ENCODE measurements around the gene COL4A2.
A peak's percentile ranks its signal among the peaks of the same experiment; 100 is the strongest.

The COL4A2 gene

GRCh38 chr13:110442930-110443621 is 136.0 kb downstream of the COL4A2 start:
- no peak for TF ChIP-seq EZH2phosphoT487 (IDR thresholded peaks at IDR 0.05; ENCODE audit: borderline replicate concordance)
- H3K36me3 ChIP-seq (ENCODE audit: insufficient read depth, low read length): no peaks in the 10 kb centered on the region
- no peaks in the 10 kb centered on the region for H4K20me1 ChIP-seq (ENCODE audit: insufficient read depth, low read length, poor library complexity, severe bottlenecking)
- no peaks in the 10 kb centered on the region for H3K9me3 ChIP-seq (ENCODE audit: insufficient read depth, low read depth, low read length)
- H3K9me2 ChIP-seq (replicated peaks; ENCODE audit: low read depth, low read length): no peaks in the 10 kb centered on the region
- H2AFZ ChIP-seq (ENCODE audit: low read length): no peak overlapping the region
- no peaks in the 10 kb centered on the region for H3F3A ChIP-seq (ENCODE audit: low read depth)
- no peaks in the 10 kb centered on the region for H3K27me3 ChIP-seq (ENCODE audit: insufficient read depth, low read length, poor library complexity, severe bottlenecking)
- no peak overlapping the region for H3K4me3 ChIP-seq (ENCODE audit: low read length, poor library complexity, severe bottlenecking)
- no peaks in the 10 kb centered on the region for H3K79me2 ChIP-seq (ENCODE audit: insufficient read depth, low read length)
- no peak overlapping the region for H3K4me2 ChIP-seq (ENCODE audit: low read depth, low read length, poor library complexity, severe bottlenecking)
- no peaks in the 10 kb centered on the region for H3K4me1 ChIP-seq (ENCODE audit: insufficient read depth, low read length, poor library complexity, severe bottlenecking)
- no peak overlapping the region for H3K9ac ChIP-seq (ENCODE audit: low read depth, low read length, poor library complexity, severe bottlenecking)

DNA sequence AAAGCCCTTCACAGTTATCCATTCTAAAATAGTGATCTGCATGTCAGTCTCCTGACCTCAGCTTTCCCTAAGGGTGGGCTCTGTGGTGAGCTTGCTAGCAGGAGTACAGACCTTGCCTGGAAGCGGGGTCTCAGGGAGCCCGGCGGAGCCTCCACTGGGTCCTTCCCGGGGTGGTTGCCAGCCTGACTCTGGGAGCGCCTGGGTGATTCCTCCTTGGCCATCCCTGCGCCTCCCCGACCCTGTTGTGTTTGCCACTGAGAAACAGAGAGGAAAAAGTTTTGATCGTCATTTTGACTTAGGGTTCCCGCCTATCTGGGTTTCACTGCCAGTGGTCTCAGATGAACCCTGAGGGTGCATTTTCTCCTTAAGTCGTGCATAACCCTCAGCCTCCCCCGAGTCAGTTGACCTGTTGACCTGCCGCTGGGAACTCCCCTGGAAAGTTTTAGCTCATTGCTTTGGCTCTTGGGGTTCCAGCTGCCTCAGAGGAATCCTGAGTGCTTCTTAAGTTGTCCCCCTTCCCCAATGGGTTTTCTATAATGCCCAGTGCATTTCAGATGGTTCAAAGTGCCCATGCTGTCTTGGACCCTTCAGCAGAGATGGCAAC is 136.6 kb downstream of the COL4A2 start:
- Histone ChIP-seq H2AFZ (ENCODE audit: low read length) (no peak overlapping the region), H3K4me1 (ENCODE audit: insufficient read depth, low read length, poor library complexity, severe bottlenecking) (no peaks in the 10 kb centered on the region), H3F3A (ENCODE audit: low read depth) (no peaks in the 10 kb centered on the region), H3K79me2 (ENCODE audit: insufficient read depth, low read length) (no peaks in the 10 kb centered on the region), H3K9me3 (ENCODE audit: insufficient read depth, low read depth, low read length) (no peaks in the 10 kb centered on the region), H3K9ac (ENCODE audit: low read depth, low read length, poor library complexity, severe bottlenecking) (no peak overlapping the region), H3K4me3 (ENCODE audit: low read length, poor library complexity, severe bottlenecking) (no peak overlapping the region), H4K20me1 (ENCODE audit: insufficient read depth, low read length, poor library complexity, severe bottlenecking) (no peaks in the 10 kb centered on the region), H3K9me2 (replicated peaks; ENCODE audit: low read depth, low read length) (no peaks in the 10 kb centered on the region), H3K36me3 (ENCODE audit: insufficient read depth, low read length) (no peaks in the 10 kb centered on the region), H3K27me3 (ENCODE audit: insufficient read depth, low read length, poor library complexity, severe bottlenecking) (no peaks in the 10 kb centered on the region), H3K4me2 (ENCODE audit: low read depth, low read length, poor library complexity, severe bottlenecking) (no peak overlapping the region)
- TF ChIP-seq EZH2phosphoT487 (IDR thresholded peaks at IDR 0.05; ENCODE audit: borderline replicate concordance): no peak
- TF ChIP-seq, protein P1, sequence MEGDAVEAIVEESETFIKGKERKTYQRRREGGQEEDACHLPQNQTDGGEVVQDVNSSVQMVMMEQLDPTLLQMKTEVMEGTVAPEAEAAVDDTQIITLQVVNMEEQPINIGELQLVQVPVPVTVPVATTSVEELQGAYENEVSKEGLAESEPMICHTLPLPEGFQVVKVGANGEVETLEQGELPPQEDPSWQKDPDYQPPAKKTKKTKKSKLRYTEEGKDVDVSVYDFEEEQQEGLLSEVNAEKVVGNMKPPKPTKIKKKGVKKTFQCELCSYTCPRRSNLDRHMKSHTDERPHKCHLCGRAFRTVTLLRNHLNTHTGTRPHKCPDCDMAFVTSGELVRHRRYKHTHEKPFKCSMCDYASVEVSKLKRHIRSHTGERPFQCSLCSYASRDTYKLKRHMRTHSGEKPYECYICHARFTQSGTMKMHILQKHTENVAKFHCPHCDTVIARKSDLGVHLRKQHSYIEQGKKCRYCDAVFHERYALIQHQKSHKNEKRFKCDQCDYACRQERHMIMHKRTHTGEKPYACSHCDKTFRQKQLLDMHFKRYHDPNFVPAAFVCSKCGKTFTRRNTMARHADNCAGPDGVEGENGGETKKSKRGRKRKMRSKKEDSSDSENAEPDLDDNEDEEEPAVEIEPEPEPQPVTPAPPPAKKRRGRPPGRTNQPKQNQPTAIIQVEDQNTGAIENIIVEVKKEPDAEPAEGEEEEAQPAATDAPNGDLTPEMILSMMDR (conservative IDR thresholded peaks at IDR 0.05; ENCODE audit: low read length): no peak

DNA sequence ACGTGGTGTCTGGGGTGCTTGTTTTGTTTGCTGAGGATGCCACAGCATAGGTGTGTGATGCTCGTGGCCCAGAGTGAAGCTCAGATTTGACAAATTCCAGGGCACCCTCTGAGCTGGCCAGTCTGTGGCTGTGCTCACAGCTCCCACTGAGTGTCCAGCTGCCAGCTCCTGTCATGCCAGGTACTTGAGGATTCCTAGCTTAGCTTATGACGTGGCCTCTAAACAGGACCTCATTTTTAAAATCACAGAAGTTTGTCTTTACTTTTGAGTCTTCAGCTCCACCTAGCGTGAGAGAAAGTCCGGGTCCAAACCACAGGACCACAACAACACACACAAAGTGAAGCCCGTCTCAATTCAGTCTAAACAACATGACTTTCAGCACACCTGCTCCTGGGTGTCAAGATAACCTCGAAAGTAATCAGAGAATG is 137.2 kb downstream of the COL4A2 start:
- H2AFZ ChIP-seq (ENCODE audit: low read length): no peak overlapping the region; the same call in 1 of the 2 replicates
- no peaks in the 10 kb centered on the region for H3K36me3 ChIP-seq (ENCODE audit: insufficient read depth, low read length)
- H4K20me1 ChIP-seq (ENCODE audit: insufficient read depth, low read length, poor library complexity, severe bottlenecking): no peaks in the 10 kb centered on the region
- no peaks in the 10 kb centered on the region for H3F3A ChIP-seq (ENCODE audit: low read depth)
- no peak overlapping the region for H3K4me3 ChIP-seq (ENCODE audit: low read length, poor library complexity, severe bottlenecking)
- TF ChIP-seq, protein P1 (conservative IDR thresholded peaks at IDR 0.05; ENCODE audit: low read length): peak; percentile 72
- TF ChIP-seq EZH2phosphoT487 (IDR thresholded peaks at IDR 0.05; ENCODE audit: borderline replicate concordance): no peak
- no peak overlapping the region for H3K4me2 ChIP-seq (ENCODE audit: low read depth, low read length, poor library complexity, severe bottlenecking)
- no peaks in the 10 kb centered on the region for H3K27me3 ChIP-seq (ENCODE audit: insufficient read depth, low read length, poor library complexity, severe bottlenecking)
- H3K9me2 ChIP-seq (replicated peaks; ENCODE audit: low read depth, low read length): no peaks in the 10 kb centered on the region
- no peaks in the 10 kb centered on the region for H3K4me1 ChIP-seq (ENCODE audit: insufficient read depth, low read length, poor library complexity, severe bottlenecking)
- no peaks in the 10 kb centered on the region for H3K9me3 ChIP-seq (ENCODE audit: insufficient read depth, low read depth, low read length)
- H3K79me2 ChIP-seq (ENCODE audit: insufficient read depth, low read length): no peaks in the 10 kb centered on the region
- H3K9ac ChIP-seq (ENCODE audit: low read depth, low read length, poor library complexity, severe bottlenecking): no peak overlapping the region
